K562 (cell line): ENCODE measurements around the gene GTF2I. TPM values are rescaled to one million over a fixed set of nuclear protein-coding genes. Genes with fewer than 3 reads are reported as not detected.
A peak's percentile ranks its signal among the peaks of the same experiment; 100 is the strongest.
"Not testable (repeated sequence)": the region's sequence is repeated elsewhere in the genome, so short reads cannot be mapped to it uniquely, and the experiment has no call there.

Experiments
- ATAC-seq: fragments of 200-7000 bp; cut with Tn5 transposase; 3 replicates; pipeline ENCODE4 v1.9.1; 2020; ENCODE audit warnings: moderate library complexity
- BruUV-seq: library from RNA; stranded (reverse); fragments of 400-500 nt; replicated peaks from 2 replicates; lab custom pipeline; 2021; lab: Mats Ljungman, UMichigan
- CTCF ChIA-PET: fragments of 300-600 bp; formaldehyde crosslinking; extraction: SDS; loops from one replicate; lab custom pipeline; 2021; ENCODE audit warnings: low intra/inter-chr PET ratio; lab: Yijun Ruan, JAX
- POLR2A ChIA-PET: fragments of 300-600, 350-650 bp; sonication (Branson Sonifier 250); formaldehyde crosslinking; extraction: SDS; loops from one replicate; lab custom pipeline; 2021; ENCODE audit warnings: antibody characterized with exemption, inconsistent platforms; lab: Yijun Ruan, JAX
- DNase-seq, 4 experiments: peaks; one replicate each; pipeline versions ENCODE4 v3.0.0 to v3.0.0-alpha.2; 2011 to 2018; ENCODE audit warnings: low spot score in 3 of 4, mixed read lengths in 3 of 4; ENCODE audit errors: extremely low read depth in 1 of 4
- FAIRE-seq: peaks from 2 replicates; lab custom pipeline; 2011; peaks lifted over from hg19 to GRCh38; lab: Jason Lieb, UNC
- H2AFZ ChIP-seq: 2 replicates; pipeline ENCODE4 v1.6.0; 2011; ENCODE audit warnings: low read depth, low read length, control low read depth, inconsistent platforms
- H3K27ac ChIP-seq: fragments of 200-600 bp; 3 replicates; pipeline ENCODE4 v1.8.0; 2011; ENCODE audit warnings: low read depth, mild to moderate bottlenecking, control low read depth, inconsistent platforms, low read length, moderate library complexity, mixed read lengths; ENCODE audit errors: extremely low read depth
- H3K27me3 ChIP-seq, 2 experiments: fragments of 300-600 bp in 1 of 2; 2 replicates in 1 of 2; 3 replicates in 1 of 2; pipeline versions ENCODE4 v1.6.0 to v1.8.0; 2011; ENCODE audit warnings: inconsistent platforms in 2 of 2, low read length in 2 of 2, mild to moderate bottlenecking in 1 of 2, mixed read lengths in 1 of 2, moderate library complexity in 1 of 2; ENCODE audit not compliant: control insufficient read depth in 2 of 2, insufficient read depth in 2 of 2
- H3K36me3 ChIP-seq: fragments of 300-600 bp; 3 replicates; pipeline ENCODE4 v1.8.0; 2011; ENCODE audit warnings: mild to moderate bottlenecking, low read length, inconsistent platforms; ENCODE audit not compliant: control insufficient read depth, insufficient read depth
- H3K4me1 ChIP-seq, 2 experiments: fragments of 200-600 bp in 1 of 2; replicated peaks in 1 of 2; 2 replicates in 1 of 2; 3 replicates in 1 of 2; pipeline versions ENCODE4 v1.5.1 to v1.8.0; 2011; ENCODE audit warnings: inconsistent platforms in 2 of 2, low read length in 2 of 2, mild to moderate bottlenecking in 1 of 2, mixed read lengths in 1 of 2, moderate library complexity in 1 of 2; ENCODE audit not compliant: control insufficient read depth in 2 of 2, insufficient read depth in 2 of 2
- H3K4me2 ChIP-seq: 2 replicates; pipeline ENCODE4 v1.6.1; 2011; ENCODE audit warnings: low read length, control low read depth, inconsistent platforms, mixed read lengths; ENCODE audit not compliant: insufficient read depth
- H3K4me3 ChIP-seq: fragments of 200-600 bp; sonication (generic), shearing (Covaris generic); 2 replicates; pipeline ENCODE4 v1.5.1; 2016; ENCODE audit warnings: control low read depth, inconsistent platforms
- H3K79me2 ChIP-seq: fragments of 200-600 bp; 3 replicates; pipeline ENCODE4 v1.8.0; 2011; ENCODE audit warnings: low read length, inconsistent platforms; ENCODE audit not compliant: control insufficient read depth, insufficient read depth
- H3K9ac ChIP-seq, 2 experiments: 2 replicates each; pipeline versions ENCODE4 v1.6.0 to v1.6.1; 2011; ENCODE audit warnings: low read depth in 2 of 2, low read length in 2 of 2, control low read depth in 1 of 2, inconsistent platforms in 1 of 2, mild to moderate bottlenecking in 1 of 2, mixed read lengths in 1 of 2; ENCODE audit not compliant: insufficient read depth in 1 of 2
- H3K9me1 ChIP-seq: one replicate; pipeline ENCODE4 v1.6.0; 2011; ENCODE audit warnings: inconsistent platforms, mild to moderate bottlenecking, low read length, moderate library complexity; ENCODE audit not compliant: control insufficient read depth, insufficient read depth
- H3K9me3 ChIP-seq: replicated peaks from 2 replicates; pipeline ENCODE4 v1.5.1; 2011; ENCODE audit warnings: low read depth, low read length, inconsistent platforms; ENCODE audit not compliant: control insufficient read depth, insufficient read depth
- H4K20me1 ChIP-seq: replicated peaks from 2 replicates; pipeline ENCODE4 v1.6.1; 2011; ENCODE audit warnings: low read length, inconsistent platforms, mixed read lengths; ENCODE audit not compliant: control insufficient read depth, insufficient read depth
- WGBS: fragments of 100-300 bp; shearing (Covaris generic); methylation state at CpG from one replicate; pipeline ENCODE4 v1.1.6; 2016; ENCODE audit warnings: low coverage, mixed read lengths; ENCODE audit not compliant: insufficient coverage; ENCODE audit errors: missing lambda C conversion rate; 5-methylcytosine and 5-hydroxymethylcytosine counted together
- in situ Hi-C: fragments of 300-500 bp; cut with MboI; formaldehyde crosslinking; loops from 4 replicates; pipeline ENCODE4 v1.15.0; 2018; ENCODE audit warnings: inconsistent platforms, mixed read lengths
- intact Hi-C: fragments of 100-400 bp; cut with micrococcal nuclease; formaldehyde crosslinking; loops from 2 replicates; pipeline ENCODE4 v1.14.2; 2022
- polyA plus RNA-seq, 8 experiments: library from polyadenylated mRNA; depleted of rRNA in 4 of 8; stranded (reverse) in 5 of 8; unstranded in 3 of 8; fragments of >200 nt; fragmentation: Nextera tagmentation in 2 of 8; fragmentation: Illumina TruSeq in 1 of 8; extraction: Ambion mirVana in 2 of 8; extraction: Trizol in 1 of 8; gene quantifications; 2 replicates each; pipeline versions ENCODE4 v1.2.1 to v1.2.3, GENCODE V29; 2011 to 2014; ENCODE audit warnings: inconsistent platforms in 1 of 8, missing spikeins in 1 of 8
- total RNA-seq, 7 experiments: library from RNA; depleted of rRNA in 6 of 7; stranded (reverse); fragments of >200 nt in 6 of 7; fragmentation: Illumina TruSeq in 2 of 7; extraction: Trizol in 2 of 7; gene quantifications; 2 replicates each; pipeline versions ENCODE4 v1.2.1 to v1.2.3, GENCODE V29; 2011 to 2021; ENCODE audit warnings: low replicate concordance in 1 of 7

Gene GTF2I
- total and polyA plus RNA-seq, 9 of the 15 experiments (the other 6 are each of a cell fraction or from before 2014, with no cell fraction given) = 8.4 to 161 (median 90.0) TPM

DNA sequence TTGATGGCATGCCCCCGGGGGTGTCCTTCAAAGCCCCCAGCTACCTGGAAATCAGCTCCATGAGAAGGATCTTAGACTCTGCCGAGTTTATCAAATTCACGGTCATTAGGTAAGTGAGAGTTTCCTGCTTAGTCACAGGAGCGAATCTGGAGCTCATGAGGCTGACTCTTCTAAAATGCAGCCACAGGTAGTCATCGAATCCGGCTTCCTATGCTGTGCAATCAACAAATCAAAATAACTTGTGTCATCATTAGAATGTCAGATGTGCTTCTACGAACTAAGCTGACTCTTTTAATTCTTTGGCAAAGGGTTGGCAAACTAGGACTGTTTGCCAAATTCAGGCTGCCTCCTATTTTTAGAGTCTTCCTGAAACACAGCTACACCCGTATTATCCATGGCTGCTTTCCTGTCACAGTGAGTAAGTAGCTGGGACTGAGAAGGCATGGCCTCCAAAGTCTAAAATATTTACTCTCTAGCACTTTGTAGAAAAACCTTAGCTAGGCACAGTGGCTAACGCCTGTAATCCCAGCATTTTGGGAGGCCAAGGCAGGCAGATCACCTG is 96.5 kb downstream of the GTF2I start:
- POLR2A ChIA-PET, in situ Hi-C loops, FAIRE-seq: not testable (repeated sequence)

DNA sequence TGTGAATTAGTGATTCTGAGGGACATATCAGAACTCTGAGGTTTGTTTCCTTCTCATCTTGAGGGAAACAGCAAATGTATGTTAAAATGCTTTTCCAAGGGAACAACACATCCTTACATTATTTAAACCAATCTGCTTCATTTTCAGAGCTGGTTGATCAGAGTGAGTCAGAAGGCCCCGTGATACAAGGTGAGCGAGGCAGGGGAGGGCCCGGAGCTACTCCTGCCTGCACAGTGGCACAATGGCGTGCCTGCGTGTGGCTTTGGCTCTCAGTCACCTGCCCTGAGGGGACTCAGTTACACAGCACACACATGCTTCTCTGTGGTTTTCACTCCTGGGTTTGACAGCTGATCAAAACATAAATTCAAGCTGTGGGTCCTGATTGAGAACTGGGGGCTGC is 99.2 kb downstream of the GTF2I start:
- H3K27me3 ChIP-seq, H3K79me2 ChIP-seq, in situ Hi-C loops, H4K20me1 ChIP-seq, ATAC-seq, H3K9me3 ChIP-seq, FAIRE-seq, H3K4me1 ChIP-seq, H3K4me3 ChIP-seq, H3K4me2 ChIP-seq, H3K9me1 ChIP-seq, CTCF ChIA-PET, H3K9ac ChIP-seq, intact Hi-C loops, POLR2A ChIA-PET, H3K36me3 ChIP-seq, DNase-seq, H2AFZ ChIP-seq, H3K27ac ChIP-seq: not testable (repeated sequence)
- WGBS = 100% methylated on average over 5 of the region's 5 CpGs
- TSS peak; percentile 35 for BruUV-seq

More for the DNA sequence above, 96.5 kb downstream of the GTF2I start:
- intact Hi-C loops, H3K27ac ChIP-seq, H3K9me3 ChIP-seq, H3K36me3 ChIP-seq, BruUV-seq, ATAC-seq, H3K4me3 ChIP-seq, H3K27me3 ChIP-seq, H3K9me1 ChIP-seq, CTCF ChIA-PET, H3K79me2 ChIP-seq, H3K4me2 ChIP-seq, H4K20me1 ChIP-seq, DNase-seq, H3K9ac ChIP-seq, H3K4me1 ChIP-seq, H2AFZ ChIP-seq: not testable (repeated sequence)
- 100% methylated on average over 1 of the region's 9 CpGs for WGBS

DNA sequence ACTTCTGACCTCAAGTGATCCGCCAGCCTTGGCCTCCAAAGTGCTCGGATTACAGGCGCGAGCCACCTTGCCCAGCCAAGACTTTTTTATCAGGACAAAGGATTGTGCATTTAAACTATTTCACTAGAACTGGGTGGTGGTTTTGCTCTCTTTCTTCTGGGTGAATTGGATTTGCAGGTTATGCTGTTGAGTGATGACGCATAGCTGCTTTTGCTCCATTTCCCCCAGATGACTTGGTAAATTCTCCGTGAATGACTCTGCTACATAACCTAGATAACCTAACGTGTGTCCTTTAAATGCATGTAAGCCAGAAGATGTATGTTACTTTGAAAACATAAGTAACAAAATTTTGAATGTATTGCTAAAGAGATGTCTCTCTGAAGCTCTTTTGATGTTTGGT is 100.8 kb downstream of the GTF2I start:
- H2AFZ ChIP-seq, H3K4me2 ChIP-seq, DNase-seq, in situ Hi-C loops, H3K27me3 ChIP-seq, H3K9me1 ChIP-seq, H3K9me3 ChIP-seq, POLR2A ChIA-PET, H3K36me3 ChIP-seq, H3K9ac ChIP-seq, BruUV-seq, H3K79me2 ChIP-seq, H3K4me1 ChIP-seq, intact Hi-C loops, CTCF ChIA-PET, ATAC-seq, H4K20me1 ChIP-seq, H3K27ac ChIP-seq, FAIRE-seq, H3K4me3 ChIP-seq: not testable (repeated sequence)
- WGBS = no CpG with 5 or more reads among the region's 7 CpGs

DNA sequence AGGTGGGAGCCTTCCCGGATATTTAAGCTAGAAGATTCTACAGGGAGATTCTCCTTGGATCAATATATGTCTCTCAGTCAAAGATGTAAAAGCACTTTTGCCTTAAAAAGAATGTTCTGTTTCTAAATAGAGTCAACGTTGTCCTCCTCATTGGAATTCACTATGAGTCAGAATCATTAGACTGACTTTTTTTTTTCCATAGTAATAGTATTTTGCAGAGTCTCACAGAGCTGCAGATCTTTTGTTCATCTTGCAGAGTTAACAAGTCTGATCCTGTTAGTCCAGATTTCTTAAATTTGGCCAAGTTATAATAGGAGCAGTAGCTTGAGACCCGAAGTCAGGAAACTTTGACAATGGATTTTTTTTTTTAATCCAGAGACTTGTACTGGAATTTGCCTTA is 101.5 kb downstream of the GTF2I start:
- DNase-seq, H2AFZ ChIP-seq, H3K4me3 ChIP-seq, H3K27me3 ChIP-seq, FAIRE-seq, H3K9me1 ChIP-seq, H3K9ac ChIP-seq, H3K27ac ChIP-seq, intact Hi-C loops, H4K20me1 ChIP-seq, H3K36me3 ChIP-seq, ATAC-seq, H3K79me2 ChIP-seq, H3K9me3 ChIP-seq, H3K4me2 ChIP-seq, CTCF ChIA-PET, in situ Hi-C loops, POLR2A ChIA-PET, H3K4me1 ChIP-seq: not testable (repeated sequence)
- no CpG with 5 or more reads among the region's 3 CpGs for WGBS
- TSS peak; percentile 18 for BruUV-seq
